ENCODE data around the gene REEP3.

REEP3 gene

DNA sequence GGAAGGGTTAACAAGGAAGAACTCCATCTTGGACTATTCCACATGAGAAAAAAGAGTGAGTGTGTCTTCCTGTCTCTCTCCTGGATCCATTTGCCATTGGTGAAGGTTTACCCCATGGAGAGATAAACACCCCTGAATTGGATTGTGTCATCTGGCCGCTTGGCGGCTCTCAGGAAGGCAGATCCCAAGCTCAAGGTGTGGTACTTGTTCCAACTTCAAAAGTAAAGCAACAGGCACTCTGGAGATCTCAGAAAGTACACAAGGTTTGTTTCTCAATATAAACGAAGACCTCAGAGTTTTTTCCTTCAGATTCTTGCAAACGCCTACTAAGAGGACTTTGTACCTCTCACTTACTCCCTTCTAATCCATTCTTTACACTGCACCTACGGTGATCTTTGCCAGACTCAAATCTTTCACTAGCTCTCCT, 116.7 kb downstream of the REEP3 start (continued):
- TF ChIP-seq TSHZ2 (CRISPR knock-in tag; IDR thresholded peaks at IDR 0.05) (no peak), PATZ1 (CRISPR knock-in tag; IDR thresholded peaks at IDR 0.05; ENCODE audit: borderline replicate concordance) (no peak), OSR1 (CRISPR knock-in tag; IDR thresholded peaks at IDR 0.05) (no peak), POU6F1 (CRISPR knock-in tag; IDR thresholded peaks at IDR 0.05; ENCODE audit: borderline replicate concordance, low read depth) (no peak), ARNTL (CRISPR knock-in tag; IDR thresholded peaks at IDR 0.05; ENCODE audit: borderline replicate concordance, low read depth) (no peak), ISL1 (CRISPR knock-in tag; IDR thresholded peaks at IDR 0.05) (no peak)

- ATAC-seq, result no peak
- TF ChIP-seq OSR1 (CRISPR knock-in tag; IDR thresholded peaks at IDR 0.05), result no peak
- TF ChIP-seq TOX (CRISPR knock-in tag; IDR thresholded peaks at IDR 0.05; ENCODE audit: borderline replicate concordance), result no peak
- TF ChIP-seq ZC3H10 (CRISPR knock-in tag; IDR thresholded peaks at IDR 0.05), result no peak
- no peak for TF ChIP-seq SNAI2 (CRISPR knock-in tag; IDR thresholded peaks at IDR 0.05)
- no peak for TF ChIP-seq ZFP3 (CRISPR knock-in tag; IDR thresholded peaks at IDR 0.05)
- TF ChIP-seq CSDC2 (CRISPR knock-in tag; IDR thresholded peaks at IDR 0.05), result no peak
- no peak for TF ChIP-seq ESRRG (CRISPR knock-in tag; IDR thresholded peaks at IDR 0.05)
- TF ChIP-seq ZNF8 (CRISPR knock-in tag; IDR thresholded peaks at IDR 0.05), result no peak
These were observed 120.2 kb downstream of the REEP3 start for GRCh38 chr10:63641366-63641765.

- TF ChIP-seq POU6F1 (CRISPR knock-in tag; IDR thresholded peaks at IDR 0.05; ENCODE audit: borderline replicate concordance, low read depth) (no peak), ZNF70 (CRISPR knock-in tag; IDR thresholded peaks at IDR 0.05) (no peak), PPARA (CRISPR knock-in tag; IDR thresholded peaks at IDR 0.05; ENCODE audit: borderline replicate concordance) (no peak), ISL1 (CRISPR knock-in tag; IDR thresholded peaks at IDR 0.05) (no peak), BACH2 (CRISPR knock-in tag; IDR thresholded peaks at IDR 0.05; ENCODE audit: borderline replicate concordance) (no peak)
- TF ChIP-seq, protein P1, sequence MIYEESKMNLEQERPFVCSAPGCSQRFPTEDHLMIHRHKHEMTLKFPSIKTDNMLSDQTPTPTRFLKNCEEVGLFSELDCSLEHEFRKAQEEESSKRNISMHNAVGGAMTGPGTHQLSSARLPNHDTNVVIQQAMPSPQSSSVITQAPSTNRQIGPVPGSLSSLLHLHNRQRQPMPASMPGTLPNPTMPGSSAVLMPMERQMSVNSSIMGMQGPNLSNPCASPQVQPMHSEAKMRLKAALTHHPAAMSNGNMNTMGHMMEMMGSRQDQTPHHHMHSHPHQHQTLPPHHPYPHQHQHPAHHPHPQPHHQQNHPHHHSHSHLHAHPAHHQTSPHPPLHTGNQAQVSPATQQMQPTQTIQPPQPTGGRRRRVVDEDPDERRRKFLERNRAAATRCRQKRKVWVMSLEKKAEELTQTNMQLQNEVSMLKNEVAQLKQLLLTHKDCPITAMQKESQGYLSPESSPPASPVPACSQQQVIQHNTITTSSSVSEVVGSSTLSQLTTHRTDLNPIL (CRISPR knock-in tag; IDR thresholded peaks at IDR 0.05; ENCODE audit: low read depth), result no peak
- ATAC-seq, result no peak
These were observed 120.6 kb downstream of the REEP3 start for GRCh38 chr10:63641799-63642198.

DNA sequence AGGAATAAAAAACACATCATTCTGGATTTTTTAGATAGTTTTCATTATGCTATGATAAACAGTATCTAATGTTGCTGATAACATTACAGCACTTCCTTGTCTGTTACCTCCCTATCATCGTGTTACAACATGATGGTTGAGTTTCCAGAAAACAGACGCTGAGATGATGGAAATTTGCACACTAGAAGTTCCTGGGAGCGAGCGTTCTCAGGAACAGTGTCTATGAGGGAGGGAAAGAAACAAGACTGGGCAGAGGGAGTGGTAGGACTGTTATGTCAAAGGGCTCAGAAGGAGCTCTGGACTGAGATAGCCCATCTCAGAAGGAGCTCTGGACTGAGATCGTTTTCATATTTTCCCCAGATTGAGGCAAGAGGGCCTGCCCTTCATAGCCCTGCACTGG, 121.6 kb downstream of the REEP3 start:
- no peak for ATAC-seq
- TF ChIP-seq ISL1 (CRISPR knock-in tag; IDR thresholded peaks at IDR 0.05) (no peak), ZNF565 (CRISPR knock-in tag; conservative IDR thresholded peaks at IDR 0.05; ENCODE audit: low read depth) (no peak), SNAI2 (CRISPR knock-in tag; IDR thresholded peaks at IDR 0.05) (no peak), ESRRG (CRISPR knock-in tag; IDR thresholded peaks at IDR 0.05) (no peak), PPARA (CRISPR knock-in tag; IDR thresholded peaks at IDR 0.05; ENCODE audit: borderline replicate concordance) (no peak), GLIS3 (CRISPR knock-in tag; IDR thresholded peaks at IDR 0.05) (no peak), BACH2 (CRISPR knock-in tag; IDR thresholded peaks at IDR 0.05; ENCODE audit: borderline replicate concordance) (no peak), ARNTL (CRISPR knock-in tag; IDR thresholded peaks at IDR 0.05; ENCODE audit: borderline replicate concordance, low read depth) (no peak), ZFP30 (CRISPR knock-in tag; IDR thresholded peaks at IDR 0.05) (no peak), TOX (CRISPR knock-in tag; IDR thresholded peaks at IDR 0.05; ENCODE audit: borderline replicate concordance) (no peak), RARB (CRISPR knock-in tag; IDR thresholded peaks at IDR 0.05) (no peak), OSR1 (CRISPR knock-in tag; IDR thresholded peaks at IDR 0.05) (no peak), CSRNP3 (CRISPR knock-in tag; IDR thresholded peaks at IDR 0.05) (no peak), PATZ1 (CRISPR knock-in tag; IDR thresholded peaks at IDR 0.05; ENCODE audit: borderline replicate concordance) (no peak)
- TF ChIP-seq, protein P1 (CRISPR knock-in tag; IDR thresholded peaks at IDR 0.05; ENCODE audit: low read depth), result no peak

Measured in SK-N-SH treated with all-trans-retinoic acid at 6 μM for 48 hours (cell line).